LHCN-M2 (cell line): ENCODE results near the gene ZNF77. TPM values are rescaled to one million over a fixed set of nuclear protein-coding genes. Genes with fewer than 3 reads are reported as not detected.
"Not testable (repeated sequence)": the region's sequence is repeated elsewhere in the genome, so short reads cannot be mapped to it uniquely, and the experiment has no call there.

Source experiments
- DNase-seq: peaks from one replicate; pipeline ENCODE4 v3.0.0-alpha.2; 2012; ENCODE audit warnings: low read depth
- polyA plus RNA-seq: library from polyadenylated mRNA; unstranded; fragments of >200 nt; gene quantifications from one replicate; pipeline ENCODE4 v1.2.1, GENCODE V29; 2012; ENCODE audit warnings: missing spikeins
- total RNA-seq: library from RNA; depleted of rRNA; stranded (reverse); fragments of >200 nt; gene quantifications from 2 replicates; pipeline ENCODE4 v1.2.3, GENCODE V29; 2014; rRNA removed

The ZNF77 gene
- 2.9 and 3.3 TPM in 2 replicates for total RNA-seq
- polyA plus RNA-seq: 1.8 TPM

DNA sequence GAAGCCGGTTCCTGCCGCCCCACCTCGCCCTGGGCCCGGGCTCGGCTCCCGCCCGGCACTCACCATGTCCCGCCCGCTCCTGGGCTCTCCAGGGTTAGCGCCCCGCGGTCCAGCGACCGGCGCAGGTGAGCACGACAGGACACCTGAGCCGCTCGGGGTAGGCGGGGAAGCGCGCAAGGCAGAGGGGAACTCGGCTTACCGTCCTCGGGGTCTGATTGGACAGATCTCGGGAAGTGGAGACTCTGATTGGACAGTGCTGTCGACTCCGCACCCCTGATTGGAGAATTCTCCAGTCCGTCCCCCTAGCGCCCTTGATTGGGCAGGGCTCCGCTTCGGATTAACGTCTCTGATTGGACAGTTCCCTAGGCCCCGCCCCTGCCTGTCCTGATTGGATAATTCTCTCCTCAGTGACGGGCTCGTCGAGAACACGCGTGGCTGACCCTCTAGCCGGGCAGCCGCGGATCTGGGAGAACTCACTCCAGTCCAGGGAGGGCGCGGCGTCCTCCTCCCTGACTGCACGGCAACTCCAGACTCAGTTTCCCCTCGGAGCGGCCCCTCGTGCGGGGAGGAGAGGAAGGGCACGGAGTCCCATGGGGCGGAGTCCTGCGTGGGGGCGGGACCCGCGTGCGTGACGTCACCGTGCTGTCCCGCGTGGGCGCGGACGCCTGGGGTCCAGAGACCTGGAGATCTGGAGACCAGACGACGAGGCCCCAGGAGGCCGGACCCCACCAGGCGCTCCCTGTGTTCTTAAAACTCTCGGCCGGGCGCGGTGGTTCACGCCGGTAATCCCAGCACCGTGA is at the start of gene ZNF77:
TSS of gene ZNF77 (minus strand) at position 197 of the 800 bp plus-strand sequence. CDS start at position 66, 131 bp downstream.
- DNase-seq: peak; percentile 99

- no peak for DNase-seq
Measured at GRCh38 chr19:2993579-2993978, 48.8 kb upstream of the ZNF77 start.

GRCh38 chr19:2992958-2993357 is 48.2 kb upstream of the ZNF77 start:
- DNase-seq: no peak

DNA sequence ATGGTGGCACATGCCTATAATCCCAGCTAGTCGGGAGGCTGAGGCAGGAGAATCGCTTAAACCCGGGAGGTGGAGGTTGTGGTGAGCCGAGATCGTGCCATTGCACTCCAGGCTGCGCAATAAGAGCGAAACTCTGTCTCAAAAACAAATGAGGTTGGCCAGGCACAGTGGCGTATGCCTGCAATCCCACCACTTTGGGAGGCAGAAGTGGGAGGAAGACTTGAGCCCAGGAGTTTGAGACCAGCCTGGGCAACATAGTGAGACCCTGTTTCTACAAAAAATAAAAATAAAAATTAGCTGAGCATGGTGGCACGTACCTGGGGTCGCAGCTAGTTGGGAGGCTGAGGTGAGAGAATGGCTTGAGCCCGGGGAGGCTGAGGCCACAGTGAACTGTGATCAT is 47.6 kb upstream of the ZNF77 start:
- not testable (repeated sequence) for DNase-seq

DNA sequence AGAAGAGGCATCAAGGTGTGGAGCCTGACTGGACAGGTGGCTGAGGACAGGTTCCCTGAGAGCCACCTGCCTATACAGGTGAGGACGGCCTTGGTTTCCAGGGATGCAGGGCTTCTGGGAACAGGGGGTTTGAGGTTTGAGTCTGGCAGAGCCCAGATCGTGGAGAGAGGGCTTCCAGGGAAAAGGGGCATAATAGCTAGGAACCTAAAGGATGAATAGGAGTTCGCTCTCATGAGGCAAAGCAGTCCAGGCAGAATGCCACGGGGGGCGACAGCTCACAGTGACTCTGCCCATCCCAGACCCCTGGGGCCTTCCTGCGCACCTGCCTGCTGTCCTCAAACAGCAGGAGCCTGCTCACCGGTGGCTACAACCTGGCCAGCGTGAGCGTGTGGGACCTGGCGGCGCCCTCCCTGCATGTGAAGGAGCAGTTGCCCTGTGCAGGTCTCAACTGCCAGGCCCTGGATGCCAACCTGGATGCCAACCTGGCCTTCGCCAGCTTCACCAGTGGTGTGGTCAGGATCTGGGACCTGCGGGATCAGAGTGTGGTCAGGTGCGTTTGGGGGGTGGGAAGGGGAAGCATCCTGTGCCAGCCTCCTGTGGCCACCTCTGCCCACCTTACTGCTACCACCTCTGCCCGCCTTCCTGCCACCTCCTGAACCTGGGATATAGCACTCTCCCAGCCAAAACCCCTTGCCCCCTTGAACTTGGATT is 44.6 kb upstream of the ZNF77 start:
- DNase-seq: no peak

- DNase-seq: no peak
Measured at GRCh38 chr19:2988568-2988967, 43.8 kb upstream of the ZNF77 start.

- DNase-seq: no peak
Measured at GRCh38 chr19:2987797-2988196, 43.0 kb upstream of the ZNF77 start.

GRCh38 chr19:2986951-2987524 is 42.3 kb upstream of the ZNF77 start:
- DNase-seq: no peak

- DNase-seq: no peak
Measured at GRCh38 chr19:2984215-2984528, 39.4 kb upstream of the ZNF77 start.

- DNase-seq: peak; percentile 20
Measured at GRCh38 chr19:2983351-2984214, 38.8 kb upstream of the ZNF77 start.

DNA sequence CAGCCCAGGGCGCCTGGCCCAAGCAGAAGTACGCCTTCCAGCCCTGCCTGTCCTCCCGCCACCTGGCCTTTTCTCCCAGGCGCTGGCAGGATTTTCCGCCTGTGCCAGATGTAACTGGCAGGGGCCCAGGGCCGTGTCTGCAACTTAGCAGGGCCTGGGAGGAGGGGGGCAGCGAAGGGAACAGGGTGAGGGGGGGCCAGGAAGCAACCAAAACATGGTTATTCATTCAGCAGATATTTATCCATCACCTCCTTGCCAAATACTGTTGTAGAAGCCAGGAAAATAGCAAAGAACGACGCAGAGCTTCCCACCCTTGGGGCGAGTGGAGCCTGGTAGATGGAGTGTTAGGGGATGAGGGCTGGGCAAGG is 38.2 kb upstream of the ZNF77 start:
- DNase-seq: peak; percentile 37

- no peak for DNase-seq
Measured at GRCh38 chr19:2982561-2982960, 37.8 kb upstream of the ZNF77 start.

GRCh38 chr19:2981898-2982297 is 37.1 kb upstream of the ZNF77 start:
- no peak for DNase-seq

- DNase-seq: no peak
Measured at GRCh38 chr19:2978772-2979171, 34.0 kb upstream of the ZNF77 start.

GRCh38 chr19:2978166-2978767 is 33.5 kb upstream of the ZNF77 start:
- no peak for DNase-seq

DNA sequence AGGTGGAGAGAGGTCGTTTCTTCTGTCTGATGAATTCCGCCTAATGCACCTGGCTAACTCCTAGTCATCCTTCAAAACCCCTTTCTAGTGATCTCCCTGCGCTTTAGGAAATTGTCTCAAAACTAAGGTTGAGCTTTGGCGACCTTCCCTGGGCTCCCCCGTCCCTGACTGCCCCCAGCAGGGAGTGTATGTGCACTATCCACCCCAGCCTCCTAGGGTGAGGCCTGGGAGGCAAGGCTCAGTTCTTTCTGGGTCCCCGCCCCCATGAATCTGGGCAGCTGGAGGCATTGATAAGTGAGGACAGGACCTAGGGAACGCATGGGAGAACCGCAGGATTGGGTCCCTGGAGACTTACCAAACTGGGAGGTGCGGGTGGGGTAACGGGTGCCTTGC is 33.0 kb upstream of the ZNF77 start:
- no peak for DNase-seq

DNA sequence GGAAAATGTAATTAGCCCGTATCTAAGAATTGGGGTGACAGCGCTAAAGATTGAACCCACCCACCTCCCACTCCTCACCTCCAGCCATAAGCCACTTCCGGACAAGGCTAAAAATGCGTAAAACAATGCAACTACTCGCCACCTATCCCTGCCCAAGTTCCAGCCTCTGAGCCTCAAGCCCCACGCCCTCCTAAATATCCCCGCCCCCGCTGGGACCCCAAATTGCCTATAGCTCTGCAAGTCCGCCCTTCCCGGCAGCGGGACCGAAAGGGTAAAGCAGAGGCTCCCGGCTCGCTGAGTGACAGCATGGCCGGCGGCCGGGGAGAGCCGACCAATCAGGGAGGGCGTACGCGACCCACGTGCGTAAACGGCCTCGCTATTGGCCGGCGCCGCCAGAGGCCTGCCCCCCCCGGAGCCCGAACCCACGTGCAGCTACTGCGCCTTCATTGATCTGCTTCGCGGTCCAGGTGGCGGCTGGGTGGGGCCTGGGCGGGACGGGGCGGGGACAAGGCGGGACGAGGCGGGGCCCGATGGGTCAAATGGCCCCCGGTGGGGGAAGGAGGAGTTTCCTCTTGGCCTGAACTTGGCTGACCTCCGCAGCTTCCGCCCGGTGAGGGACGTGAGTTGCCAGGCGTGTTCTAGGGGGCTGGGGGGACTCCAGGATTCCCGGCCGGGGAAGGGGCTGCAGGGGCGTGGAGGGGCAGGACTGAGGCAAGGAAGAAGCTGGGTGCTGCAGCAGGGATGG is 32.4 kb upstream of the ZNF77 start, which contains the start of gene TLE6:
TSS of gene TLE6 (plus strand) at position 564 of the 745 bp plus-strand sequence. CDS start 670 bp downstream, outside the sequence.
- DNase-seq: peak; percentile 84

DNA sequence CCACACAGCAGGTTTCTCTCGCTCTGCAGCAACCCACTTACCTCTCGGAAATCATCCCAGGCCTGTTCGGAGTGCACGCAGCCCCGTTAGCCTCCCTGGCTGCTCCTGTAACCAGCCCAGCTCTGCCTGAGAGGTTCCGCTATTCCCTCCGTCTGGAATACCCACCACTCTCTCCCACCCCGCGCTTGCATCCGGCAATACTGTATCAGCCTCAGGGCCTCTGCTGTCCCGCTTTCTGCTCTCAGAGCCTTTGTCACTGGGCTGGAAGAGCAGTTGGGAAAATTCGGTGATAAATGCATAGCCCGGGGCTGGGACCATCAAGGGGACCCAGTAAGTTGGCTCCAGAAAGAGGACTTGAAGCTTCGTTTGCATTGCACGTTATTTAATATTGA is 31.8 kb upstream of the ZNF77 start:
- no peak for DNase-seq

DNA sequence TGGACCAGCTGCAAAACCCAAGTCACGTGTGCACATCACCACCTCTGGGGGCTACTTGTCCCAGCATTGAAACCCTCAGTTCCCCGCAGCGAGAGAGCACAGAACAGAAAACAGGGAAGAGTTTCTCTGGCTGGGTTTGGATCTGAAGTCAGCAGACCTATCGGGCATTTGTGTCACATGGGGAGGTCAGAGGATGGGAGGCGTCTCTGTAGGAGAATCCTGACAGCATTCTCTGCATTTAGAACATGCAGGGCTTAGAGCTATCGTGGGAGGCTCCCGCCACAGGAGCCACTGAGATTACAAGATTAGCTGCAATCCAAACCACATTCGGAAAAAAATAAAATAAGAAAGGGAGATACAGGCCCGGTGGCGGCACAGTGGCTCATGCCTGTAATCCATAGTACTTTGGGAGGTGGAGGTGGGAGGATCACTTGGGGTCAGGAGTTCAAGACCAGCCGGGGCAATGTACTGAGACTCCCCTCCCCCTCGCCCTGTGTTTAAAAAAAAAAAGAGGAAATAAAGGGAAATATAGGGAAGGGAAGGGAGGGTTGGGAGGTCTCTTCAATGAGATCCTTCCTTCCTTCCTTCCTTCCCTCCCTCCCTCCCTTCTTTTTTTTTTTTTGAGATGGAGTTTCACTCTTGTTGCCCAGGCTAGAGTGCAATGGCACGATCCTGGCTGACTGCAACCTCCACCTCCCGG is 29.7 kb upstream of the ZNF77 start:
- no peak for DNase-seq

DNA sequence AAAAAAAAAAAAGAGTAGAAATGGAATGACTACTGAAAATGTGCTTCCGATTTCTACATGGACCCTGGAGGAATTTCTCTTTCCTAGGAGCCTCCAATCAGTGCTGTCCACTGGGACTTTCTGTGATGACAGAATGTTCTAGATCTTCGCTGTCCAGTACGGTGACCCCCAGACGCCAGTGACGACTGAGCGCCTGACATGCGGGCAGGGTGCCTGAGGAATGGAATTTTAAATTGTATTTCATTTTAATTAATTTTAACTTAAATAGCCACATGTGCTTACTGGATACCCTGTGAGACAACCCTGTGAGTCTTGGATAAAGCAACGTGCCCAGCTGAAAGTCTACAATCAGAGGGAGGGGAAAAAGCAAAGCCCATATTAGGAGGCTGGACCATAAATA is 28.5 kb upstream of the ZNF77 start:
- no peak for DNase-seq
